ENCODE measurements around the gene SBK2.

The SBK2 gene

DNA sequence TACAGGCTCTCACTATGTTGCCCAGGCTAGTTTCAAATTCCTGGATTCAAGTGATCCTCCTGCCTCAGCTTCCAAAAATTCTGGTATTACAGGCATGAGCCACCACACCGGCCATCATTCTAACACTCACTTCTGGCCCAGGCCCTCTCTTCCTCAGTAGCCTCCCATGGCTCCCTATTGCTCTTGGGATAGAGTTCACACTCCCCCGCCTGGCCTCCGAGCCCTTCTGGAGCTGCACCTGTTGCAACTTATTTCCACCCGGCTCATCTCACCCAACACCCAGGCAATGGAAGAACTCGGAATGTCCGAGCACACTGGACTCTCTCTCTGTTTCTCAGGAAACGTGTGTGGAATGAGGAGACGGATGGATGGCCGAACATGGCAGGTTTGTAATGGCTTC, 17.4 kb upstream of the SBK2 start:
- no peak for DNase-seq (ENCODE audit: low read depth)

DNA sequence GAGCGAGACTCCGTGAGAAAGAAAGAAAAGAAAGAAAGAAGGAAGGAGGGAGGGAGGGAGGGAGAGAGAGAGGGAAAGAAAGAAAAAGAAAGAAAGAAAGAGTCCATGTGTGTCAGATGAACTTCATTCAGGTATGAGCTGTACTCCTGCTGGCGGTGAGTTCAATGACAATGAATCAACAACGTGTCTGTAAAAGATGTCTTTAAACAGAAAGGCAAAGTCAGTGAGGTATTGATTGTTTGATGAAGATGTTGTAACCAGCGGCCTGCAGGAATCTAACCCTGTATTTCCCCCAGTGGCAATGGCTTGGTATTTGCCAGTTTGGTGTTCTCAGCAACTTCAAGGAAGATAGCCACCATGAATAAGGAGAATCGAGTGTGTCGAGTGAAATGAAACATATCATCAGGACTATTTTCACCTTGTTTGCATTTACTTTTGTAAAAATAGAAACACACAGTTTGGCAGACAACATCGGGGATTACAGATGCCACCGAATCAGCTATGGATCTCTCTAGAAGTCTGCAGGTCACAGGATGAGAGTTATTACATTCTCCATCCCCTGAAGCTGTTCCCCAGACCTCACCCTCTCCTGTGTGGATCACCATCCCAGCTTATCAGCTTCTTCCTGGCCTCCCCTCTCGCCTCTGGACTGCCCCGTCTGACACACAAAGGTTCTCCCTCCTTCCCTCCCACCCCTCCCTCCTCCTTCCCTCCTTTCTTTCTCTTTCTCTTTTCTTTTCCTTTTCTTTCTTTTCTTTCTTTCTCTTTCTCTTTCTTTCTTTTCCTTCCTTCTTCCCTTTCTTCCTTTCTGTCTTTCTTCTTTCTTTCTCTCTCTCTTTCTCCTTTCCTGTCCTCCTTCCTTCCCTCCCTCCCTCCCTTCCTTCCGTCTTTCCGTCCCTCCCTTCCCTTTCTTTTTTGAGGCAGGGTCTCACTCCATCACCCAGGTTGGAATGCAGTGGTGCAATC, 16.6 kb upstream of the SBK2 start:
- no peak for DNase-seq (ENCODE audit: low read depth)

DNA sequence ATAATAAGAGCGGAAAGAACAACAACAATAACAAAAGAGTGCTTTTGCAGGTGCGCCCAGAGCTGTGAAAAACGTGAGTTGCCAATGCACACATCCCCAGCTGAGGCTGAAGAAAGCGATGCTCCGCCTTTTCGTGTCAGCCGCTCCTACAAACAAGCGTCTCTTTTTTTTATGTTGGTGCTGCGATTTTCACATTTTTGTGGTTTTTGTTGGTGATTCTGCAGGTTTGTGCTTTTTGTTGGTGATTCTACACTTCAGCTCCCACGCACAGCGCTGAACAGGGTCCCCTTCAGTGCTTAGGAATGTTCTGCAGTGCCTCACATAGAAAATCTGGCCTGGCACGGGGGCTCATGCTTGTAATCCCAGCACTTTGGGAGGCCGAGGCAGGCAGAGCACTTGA, 15.7 kb upstream of the SBK2 start:
- DNase-seq (ENCODE audit: low read depth): no peak

DNA sequence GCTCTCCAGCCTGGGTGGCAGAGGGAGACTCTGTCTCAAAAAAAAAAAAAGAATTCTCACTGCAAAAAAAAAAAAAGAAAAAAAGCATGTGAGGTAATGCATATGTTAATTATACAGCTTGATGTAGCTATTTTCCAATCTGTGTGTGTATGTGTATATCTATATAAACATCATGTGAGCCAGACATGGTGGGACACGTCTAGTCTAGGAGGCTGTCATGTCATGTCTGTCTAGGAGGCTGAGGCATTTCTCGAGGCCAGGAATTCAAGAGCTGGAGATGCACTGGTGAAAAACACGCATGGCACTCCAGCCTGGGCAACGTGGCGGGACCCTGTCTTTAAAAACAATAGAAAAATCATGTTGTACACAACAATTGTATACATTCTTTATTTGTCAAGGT, 15.3 kb upstream of the SBK2 start:
- DNase-seq (ENCODE audit: low read depth): no peak

DNA sequence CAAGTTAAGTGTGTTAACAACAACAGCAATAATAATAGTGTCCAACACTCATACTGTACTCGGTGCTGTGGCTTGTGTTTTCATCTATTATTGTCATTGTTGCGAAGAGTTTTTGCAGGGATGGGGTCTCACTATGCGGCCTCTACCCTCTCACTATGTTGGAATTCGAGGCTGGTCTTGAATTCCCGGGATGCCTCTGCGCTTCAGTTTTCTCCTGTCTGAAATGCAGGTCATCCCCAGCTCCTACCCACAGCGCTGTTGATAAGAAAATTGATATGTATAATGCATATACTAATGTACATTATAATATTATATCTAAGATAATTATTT, 13.4 kb upstream of the SBK2 start:
- no peak for DNase-seq (ENCODE audit: low read depth)

DNA sequence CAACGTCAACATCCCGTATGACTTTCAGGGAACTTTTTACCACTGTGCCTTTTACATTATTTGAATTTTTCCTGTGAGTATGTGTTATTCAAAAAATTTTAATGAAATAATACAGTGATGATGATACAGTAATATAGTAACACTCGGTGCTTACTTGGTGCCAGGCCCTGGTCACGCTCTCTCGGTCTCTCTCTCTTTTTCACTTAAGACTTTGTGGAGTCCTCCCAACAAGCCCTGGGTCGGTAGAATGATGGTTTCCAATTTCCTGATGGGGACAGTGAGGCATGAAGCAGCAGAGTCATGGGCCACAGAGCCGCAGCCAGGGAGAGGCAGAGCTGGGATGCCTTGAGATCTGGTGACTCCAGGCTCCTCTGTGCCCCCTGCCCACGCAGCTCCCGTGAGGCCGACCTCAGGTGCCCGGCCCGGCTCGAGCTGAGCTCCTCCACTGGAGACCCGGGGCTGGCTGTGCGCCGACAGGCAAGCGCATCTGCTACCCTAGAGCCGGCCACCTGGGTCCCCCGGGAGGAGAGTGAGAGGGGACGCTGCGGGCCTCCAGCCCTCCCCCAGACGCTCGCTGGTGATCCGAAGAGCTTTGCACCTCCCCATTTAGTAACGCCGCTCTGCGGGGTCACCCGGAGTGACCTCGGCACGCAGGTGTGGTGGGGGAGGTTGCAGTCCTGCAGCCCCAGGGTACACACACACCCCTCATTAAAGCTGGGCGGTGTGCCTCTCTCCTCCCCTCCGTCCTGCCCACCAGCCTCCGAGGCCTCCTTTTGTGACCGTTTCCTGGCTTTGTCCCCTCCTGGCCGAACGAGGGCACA, 12.8 kb upstream of the SBK2 start:
- no peak for DNase-seq (ENCODE audit: low read depth)

DNA sequence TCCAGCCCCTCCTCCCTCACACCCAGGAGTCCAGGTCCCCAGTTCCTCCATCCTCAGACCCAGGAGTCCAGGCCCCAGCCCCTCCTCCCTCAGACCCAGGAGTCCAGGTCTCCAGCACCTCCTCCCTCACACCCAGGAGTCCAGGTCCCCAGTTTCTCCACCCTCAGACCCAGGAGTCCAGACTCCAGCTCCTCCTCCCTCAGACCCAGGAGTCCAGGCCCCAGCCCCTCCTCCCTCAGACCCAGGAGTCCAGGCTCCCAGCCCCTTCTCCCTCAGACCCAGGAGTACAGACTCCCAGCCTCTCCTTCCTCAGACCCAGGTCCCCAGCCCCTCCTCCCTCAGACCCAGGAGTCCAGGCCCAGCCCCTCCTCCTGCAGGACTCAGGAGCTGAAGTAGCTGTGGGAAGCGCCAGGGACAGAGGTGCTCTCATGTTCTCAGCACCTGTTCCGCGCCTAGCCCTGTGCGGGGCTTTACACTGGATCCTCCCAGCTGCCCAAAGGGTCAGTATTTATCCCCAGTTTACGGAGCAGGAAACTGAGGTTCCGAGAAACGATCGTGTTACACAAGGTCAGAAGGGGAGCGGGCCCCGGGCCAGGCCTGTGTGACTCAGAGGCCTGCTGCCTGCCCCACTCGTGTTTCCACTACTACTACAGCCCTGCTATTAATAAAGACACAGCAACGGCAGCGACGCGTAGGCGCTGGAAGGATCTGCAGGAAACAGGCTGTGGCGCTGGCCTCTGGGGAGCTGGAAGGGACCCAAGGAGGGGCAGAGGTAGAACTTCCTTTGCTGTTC, 10.1 kb upstream of the SBK2 start:
- DNase-seq (ENCODE audit: low read depth): no peak

DNA sequence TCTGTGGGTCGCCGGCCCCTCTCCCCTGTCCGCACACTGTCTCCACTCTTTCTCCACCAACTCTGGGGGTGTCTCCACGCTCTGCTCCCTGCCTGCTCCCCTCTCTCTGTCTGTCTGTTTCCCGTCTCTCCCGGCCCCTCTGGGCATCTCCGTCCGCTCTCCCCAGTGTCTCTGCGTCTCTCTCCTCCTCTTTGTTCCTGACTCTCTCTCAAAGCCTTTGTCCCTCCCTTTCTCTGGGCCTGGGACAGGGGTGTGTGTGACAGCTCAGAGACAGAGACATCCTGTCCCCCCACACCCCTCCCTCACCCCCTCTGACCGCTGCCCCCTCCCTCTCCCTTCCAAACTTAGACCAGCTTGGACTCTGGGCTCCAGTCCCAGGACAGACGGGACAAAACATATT, 9.1 kb upstream of the SBK2 start:
- no peak for DNase-seq (ENCODE audit: low read depth)

DNA sequence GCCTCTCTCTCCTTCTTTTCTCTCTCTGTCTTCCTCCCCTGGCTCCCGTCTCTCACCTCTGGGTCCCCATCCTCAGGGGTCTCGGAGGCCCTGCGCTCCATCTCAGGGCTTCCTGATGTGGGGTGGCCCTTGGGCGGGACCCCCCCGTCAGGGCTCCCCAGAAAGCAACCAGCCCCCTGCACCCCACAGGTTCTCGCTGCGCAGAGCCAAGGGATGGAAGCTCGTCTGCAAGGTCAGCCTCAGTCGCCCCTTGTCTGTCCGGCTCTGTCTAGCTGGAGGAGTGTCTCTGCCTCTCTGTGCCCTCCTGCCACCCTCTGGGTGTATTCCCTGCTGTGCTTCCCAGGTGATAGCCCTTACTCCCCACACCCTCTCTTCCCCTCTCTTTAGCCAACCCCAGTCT, 8.5 kb upstream of the SBK2 start, which contains the start of gene SBK3:
Gene SBK3, minus strand, starts transcription at position 101 of the 400 bp plus-strand sequence. Its CDS starts 0 bp downstream, at position 101.
- DNase-seq (ENCODE audit: low read depth): no peak

DNA sequence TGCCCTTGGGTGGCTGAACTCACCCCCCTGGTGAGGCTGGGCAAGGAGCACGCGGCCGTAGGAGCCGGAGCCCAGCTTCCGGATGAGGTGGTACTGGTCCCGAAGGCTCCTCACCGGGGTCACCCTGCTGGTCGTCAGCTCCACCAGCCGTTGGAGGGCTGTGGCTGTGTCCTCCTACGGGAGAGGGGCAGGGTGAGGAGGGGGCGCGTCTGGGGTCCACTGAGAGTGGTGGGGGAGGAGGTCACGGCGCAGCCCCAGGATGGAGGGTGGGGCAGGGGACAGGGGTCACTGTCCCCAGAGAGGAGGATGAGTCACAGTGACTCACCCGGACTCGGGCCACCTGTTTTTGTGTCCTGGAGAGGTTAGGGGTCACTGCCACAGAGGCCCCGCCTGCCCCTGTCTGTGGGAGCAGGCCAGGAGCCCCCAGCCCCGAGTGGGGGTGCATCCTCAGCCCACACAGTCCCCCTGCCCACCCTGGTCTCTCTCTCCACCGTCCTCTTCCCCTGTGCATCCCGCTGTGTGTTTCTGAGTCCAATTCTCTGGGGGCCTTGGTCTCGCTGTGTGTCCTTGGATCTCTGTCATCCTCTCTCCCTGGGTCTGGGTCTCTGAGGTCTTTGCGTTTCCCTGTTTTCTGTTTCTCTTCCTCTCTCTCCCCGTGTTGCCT, 8.0 kb upstream of the SBK2 start:
- DNase-seq (ENCODE audit: low read depth): no peak

DNA sequence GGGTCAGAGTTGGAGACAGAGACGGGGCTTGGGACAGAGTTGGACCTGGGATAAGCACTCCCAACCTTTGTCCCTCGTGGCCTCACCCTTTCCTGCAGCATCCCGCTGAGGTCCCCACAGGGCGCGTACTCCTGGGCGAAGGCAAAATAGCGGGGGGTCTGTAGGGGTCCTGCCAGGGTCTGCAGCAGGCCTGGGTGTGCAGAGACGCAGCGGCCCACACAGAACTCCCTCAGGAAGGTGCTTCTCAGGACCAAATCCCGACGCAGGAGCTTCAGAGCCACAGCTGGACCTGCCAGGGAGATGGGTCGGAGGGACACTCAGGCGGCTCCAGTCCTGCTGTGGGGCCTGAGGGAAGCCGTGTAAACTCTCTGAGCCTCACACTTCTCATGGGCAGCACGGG, 7.1 kb upstream of the SBK2 start:
- no peak for DNase-seq (ENCODE audit: low read depth)

DNA sequence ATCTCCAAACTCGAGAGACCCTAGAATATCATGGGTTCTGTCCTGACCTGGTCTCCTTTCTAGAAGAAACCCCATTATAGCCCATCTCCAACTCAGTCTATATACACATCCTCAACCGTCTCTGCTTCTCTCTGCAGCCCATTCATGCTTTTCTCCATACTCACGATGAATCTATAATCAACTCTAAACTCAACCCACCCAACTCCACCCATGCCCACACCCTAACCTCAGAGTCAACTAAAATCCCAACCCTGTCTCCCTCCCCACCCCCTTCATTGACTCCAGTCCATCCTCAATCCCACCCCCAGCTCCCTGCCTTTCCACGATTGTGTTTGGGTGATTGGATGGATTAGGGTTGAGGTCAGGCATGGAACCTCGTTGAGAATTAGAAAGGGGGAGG, 6.6 kb upstream of the SBK2 start:
- no peak for DNase-seq (ENCODE audit: low read depth)

DNA sequence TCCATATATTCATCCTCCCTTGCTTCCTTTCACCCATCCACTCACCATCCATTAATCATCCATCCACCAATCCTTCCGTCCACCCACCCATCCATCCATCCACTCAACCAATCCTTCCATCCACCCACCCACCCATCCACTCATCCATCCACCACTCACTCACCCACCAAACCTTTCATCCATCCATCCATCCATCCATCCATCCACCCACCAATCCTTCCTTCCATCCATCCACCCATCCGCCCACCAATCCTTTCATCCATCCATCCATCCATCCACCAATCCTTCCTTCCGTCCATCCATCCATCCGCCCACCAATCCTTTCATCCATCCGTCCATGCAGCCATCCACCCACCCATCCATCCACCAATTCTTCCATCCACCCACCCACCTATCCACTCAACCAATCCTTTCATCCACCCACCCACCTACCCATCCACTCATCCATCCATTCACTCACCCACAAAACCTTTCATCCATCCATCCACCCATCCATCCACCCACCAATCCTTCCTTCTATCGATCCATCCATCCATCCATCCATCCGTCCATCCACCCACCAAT, 5.4 kb upstream of the SBK2 start:
- DNase-seq (ENCODE audit: low read depth): no peak

DNA sequence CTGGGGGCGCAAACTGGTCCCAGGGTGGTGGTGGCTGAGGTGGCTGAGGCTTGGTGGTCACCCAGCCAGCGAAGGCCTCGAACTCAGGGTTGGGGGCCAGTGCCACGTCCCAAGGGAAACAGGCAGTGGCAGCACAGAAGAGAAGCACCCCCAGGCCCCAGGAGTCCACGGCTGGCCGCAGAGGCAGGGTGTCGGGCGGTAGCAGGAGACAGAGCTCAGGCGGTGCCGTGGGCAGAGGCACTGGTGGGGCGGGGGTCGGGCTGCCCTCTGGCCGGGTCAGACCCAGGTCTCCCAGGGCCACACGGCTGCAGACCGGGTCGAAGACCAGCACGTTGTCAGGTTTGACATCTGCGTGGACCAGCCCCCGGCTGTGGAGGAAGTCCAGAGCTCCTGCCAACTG, 4.2 kb upstream of the SBK2 start:
- no peak for DNase-seq (ENCODE audit: low read depth)

DNA sequence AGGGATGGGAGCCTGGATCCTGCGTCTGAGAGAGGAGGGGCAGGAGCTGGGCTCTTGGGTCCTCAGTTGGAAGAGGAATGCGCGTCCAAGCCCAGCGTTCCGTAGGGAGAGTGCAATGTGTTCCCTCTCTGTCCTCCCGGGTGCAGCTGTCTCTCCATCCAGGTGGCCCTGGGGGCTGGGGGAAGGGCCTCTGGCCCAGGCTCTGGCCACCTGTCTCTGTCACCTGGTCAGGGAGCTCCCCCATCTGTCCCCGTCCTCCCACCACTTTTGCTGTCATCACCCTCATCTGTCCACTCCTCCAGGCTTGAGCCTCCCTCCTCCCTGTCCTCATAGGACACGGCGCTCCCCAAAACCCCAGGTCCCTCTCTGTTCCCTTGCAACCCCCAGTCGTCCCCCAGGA, 3.7 kb upstream of the SBK2 start:
- no peak for DNase-seq (ENCODE audit: low read depth)

DNA sequence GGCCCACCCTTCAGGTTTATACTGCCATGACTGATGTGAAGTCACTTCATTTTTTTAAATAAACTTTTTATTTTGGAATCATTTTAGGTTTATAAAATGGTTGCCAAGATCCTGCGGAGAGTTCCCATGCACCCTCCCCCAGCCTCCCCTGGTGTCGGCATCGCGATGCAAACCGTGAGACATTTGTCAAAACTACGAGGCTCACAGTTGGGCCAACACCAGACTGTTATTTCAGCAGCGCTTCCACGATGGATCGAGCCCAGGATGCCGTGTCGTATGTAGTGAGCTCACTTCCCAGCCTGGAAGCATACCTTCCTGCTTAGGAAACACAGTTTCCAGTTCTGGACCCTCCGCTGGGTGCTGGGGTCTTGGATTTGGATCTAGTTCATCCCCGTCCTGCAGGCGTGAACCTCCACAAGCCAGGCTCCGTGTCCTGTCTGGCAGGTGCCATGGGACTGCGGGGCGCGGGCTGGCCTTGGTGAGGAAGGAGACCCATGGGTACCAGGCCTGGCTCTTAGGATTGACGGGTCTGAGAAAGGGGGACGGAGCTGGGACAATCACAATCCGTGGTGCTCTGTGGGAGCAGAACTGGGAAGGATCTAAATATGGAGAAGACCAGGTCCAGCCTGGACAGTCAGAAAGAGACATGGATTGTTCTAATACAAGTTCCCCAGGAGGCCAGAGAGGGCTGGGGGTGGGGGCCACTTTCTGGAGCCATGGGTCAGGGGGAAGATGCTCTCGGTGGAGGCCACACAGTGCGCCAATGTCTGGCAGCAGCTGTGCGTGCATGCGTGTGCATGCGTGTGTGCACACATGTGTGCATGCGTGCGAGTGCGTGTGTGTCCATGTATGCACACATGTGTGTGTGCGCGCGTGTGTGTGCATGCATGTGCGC, 2.4 kb upstream of the SBK2 start:
- no peak for DNase-seq (ENCODE audit: low read depth)

DNA sequence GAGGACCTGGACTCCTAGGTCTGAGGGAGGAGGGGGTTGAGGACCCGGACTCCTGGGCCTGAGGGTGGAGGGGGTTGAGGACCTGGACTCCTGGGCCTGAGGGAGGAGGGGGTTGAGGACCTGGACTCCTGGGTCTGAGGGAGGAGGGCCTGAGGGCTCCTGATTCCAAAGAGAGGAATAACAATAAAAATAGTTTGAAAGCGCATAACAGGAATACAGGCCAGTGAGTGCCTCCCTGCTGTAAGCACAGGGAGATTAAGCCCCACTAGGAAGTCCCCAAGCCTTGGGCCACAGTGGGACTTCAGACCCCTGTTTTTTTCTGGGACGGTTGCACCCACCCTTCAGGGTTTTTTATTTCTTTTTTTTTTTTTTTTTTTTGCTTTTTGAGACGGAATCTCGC, 1.2 kb upstream of the SBK2 start:
- no peak for DNase-seq (ENCODE audit: low read depth)

DNA sequence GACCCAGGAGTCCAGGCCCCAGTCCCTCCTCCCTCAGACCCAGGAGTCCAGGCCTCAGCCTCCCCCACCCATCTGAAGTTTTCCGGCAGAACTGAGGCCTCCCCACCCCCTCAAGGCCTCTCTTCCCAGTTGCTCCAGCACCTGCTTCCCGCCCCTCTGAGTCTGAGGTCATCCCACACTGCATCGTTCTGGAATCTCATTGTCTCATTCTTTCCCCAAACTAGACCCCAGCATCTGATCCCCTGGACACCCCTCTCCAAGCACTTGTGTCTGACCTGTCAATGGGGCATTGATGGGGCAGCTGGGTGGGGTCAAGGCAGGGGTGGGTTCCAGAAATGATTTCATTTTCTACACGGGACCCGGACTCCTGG, 793 bp upstream of the SBK2 start:
- no peak for DNase-seq (ENCODE audit: low read depth)

DNA sequence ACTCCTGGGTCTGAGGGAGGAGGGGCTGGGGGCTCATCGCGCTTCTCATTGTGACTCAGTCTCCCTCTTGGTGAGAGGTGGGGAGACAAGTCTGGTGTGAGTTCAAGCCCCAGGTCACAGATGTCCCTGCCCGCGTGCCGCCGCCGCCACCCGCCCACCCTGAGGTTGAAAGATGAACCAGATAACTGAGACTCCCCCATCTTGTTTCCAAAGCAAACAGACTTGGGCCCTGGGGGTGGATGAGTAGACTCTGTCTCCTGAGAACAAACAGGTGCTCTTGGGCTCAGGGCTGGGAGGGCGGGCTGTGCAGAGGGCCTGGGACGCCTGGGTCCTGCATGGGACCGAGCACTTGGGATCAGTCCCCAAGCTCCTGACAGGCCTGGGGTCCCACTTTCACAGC, 567 bp downstream of the SBK2 start:
- no peak for DNase-seq (ENCODE audit: low read depth)

DNA sequence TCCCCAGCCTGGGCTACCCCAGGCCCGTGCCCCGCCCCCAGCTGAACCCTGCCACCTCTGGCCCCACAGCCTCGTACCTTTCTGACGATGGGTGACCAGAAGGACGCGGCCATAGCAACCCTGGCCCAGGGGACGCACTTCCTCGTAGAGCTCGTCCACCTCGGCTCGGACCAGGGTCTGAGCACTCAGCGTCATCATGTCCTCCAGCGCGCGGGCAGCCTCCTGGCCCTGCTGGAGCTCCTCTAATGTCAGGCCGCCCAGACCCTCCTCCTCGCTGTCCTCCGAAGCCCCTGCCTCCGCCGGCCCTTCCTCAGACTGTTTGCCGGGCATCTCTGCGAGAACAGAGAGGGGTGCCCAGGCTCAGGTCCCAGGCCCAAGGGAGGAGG, 975 bp downstream of the SBK2 start:
- DNase-seq (ENCODE audit: low read depth): no peak
